ENCODE data around the gene UEVLD.

GRCh38 chr11:18600915-18601569, 12.5 kb upstream of the UEVLD start:
- no peak for TF ChIP-seq CTCF (IDR thresholded peaks at IDR 0.05 in 2 of 3, conservative IDR thresholded peaks at IDR 0.05 in 1 of 3; ENCODE audit: borderline replicate concordance in 1 of 3, insufficient read depth in 1 of 3, low read depth in 2 of 3, low read length in 2 of 3)
- TF ChIP-seq MAX (IDR thresholded peaks at IDR 0.05), result no peak
- no peak for TF ChIP-seq YY1 (IDR thresholded peaks at IDR 0.05; ENCODE audit: extremely low read depth, insufficient replicate concordance, low read depth, low read length)
- TF ChIP-seq SIN3A (IDR thresholded peaks at IDR 0.05; ENCODE audit: low read depth), result no peak
- no peak for TF ChIP-seq EZH2 (IDR thresholded peaks at IDR 0.05)
- TF ChIP-seq POLR2A (IDR thresholded peaks at IDR 0.05; ENCODE audit: borderline replicate concordance, extremely low read depth, insufficient read depth, insufficient read length), result no peak
- TF ChIP-seq CBX3 (IDR thresholded peaks at IDR 0.05; ENCODE audit: low read depth), result no peak
- no peak for TF ChIP-seq CEBPB (IDR thresholded peaks at IDR 0.05; ENCODE audit: low read depth)
- TF ChIP-seq ATF3 (IDR thresholded peaks at IDR 0.05), result no peak
- TF ChIP-seq ZFX (IDR thresholded peaks at IDR 0.05), result no peak
- no peak for TF ChIP-seq ZBTB33 (IDR thresholded peaks at IDR 0.05; ENCODE audit: extremely low read depth, insufficient replicate concordance, low read length)

All from HCT116 (cell line).